H1 (cell line): ENCODE measurements around the gene RPRD1A. TPM values are rescaled to one million over a fixed set of nuclear protein-coding genes. Genes with fewer than 3 reads are reported as not detected.

Source experiments
- CTCF ChIA-PET: fragments of 300-600 bp; sonication (Branson Sonifier 250); formaldehyde crosslinking; loops from one replicate; lab custom pipeline; 2021; ENCODE audit not compliant: partially characterized antibody; lab: Charles Lee
- POLR2A ChIA-PET: fragments of 300-600 bp; sonication (Branson Sonifier 250); formaldehyde crosslinking; loops from one replicate; lab custom pipeline; 2021; ENCODE audit warnings: inconsistent platforms; ENCODE audit not compliant: partially characterized antibody; lab: Charles Lee
- DNase-seq, 2 experiments: peaks; one replicate each; pipeline versions ENCODE4 v3.0.0 to v3.0.0-alpha.2; 2010 to 2022; ENCODE audit warnings: low spot score in 2 of 2, low read depth in 1 of 2, mixed read lengths in 1 of 2
- FAIRE-seq: peaks from 2 replicates; lab custom pipeline; 2011; peaks lifted over from hg19 to GRCh38; lab: Jason Lieb, UNC
- H2AFZ ChIP-seq: 2 replicates; pipeline ENCODE4 v1.8.1; 2012; ENCODE audit warnings: low read length, inconsistent platforms
- H2AK5ac ChIP-seq: 2 replicates; pipeline ENCODE4 v1.6.1; 2013; ENCODE audit warnings: low read depth, low read length
- H2BK120ac ChIP-seq: replicated peaks from 2 replicates; pipeline ENCODE3; 2013; ENCODE audit warnings: low read depth, low read length, inconsistent platforms
- H2BK12ac ChIP-seq: 2 replicates; pipeline ENCODE4 v1.6.1; 2013; ENCODE audit warnings: low read depth, low read length
- H2BK15ac ChIP-seq: 2 replicates; pipeline ENCODE4 v1.6.1; 2013; ENCODE audit warnings: low read length
- H2BK20ac ChIP-seq: 2 replicates; pipeline ENCODE4 v1.6.1; 2013; ENCODE audit warnings: low read length
- H2BK5ac ChIP-seq: 2 replicates; pipeline ENCODE4 v1.6.1; 2013; ENCODE audit warnings: low read depth, low read length
- H3K14ac ChIP-seq: 2 replicates; pipeline ENCODE4 v1.6.1; 2013; ENCODE audit warnings: inconsistent platforms; ENCODE audit not compliant: insufficient read length
- H3K18ac ChIP-seq: 2 replicates; pipeline ENCODE4 v1.6.1; 2013; ENCODE audit warnings: low read length; ENCODE audit errors: extremely low read depth
- H3K23ac ChIP-seq: 2 replicates; pipeline ENCODE4 v1.6.1; 2013; ENCODE audit warnings: inconsistent platforms; ENCODE audit not compliant: insufficient read length
- H3K23me2 ChIP-seq: 2 replicates; pipeline ENCODE4 v1.6.1; 2013; ENCODE audit warnings: low read depth, low read length
- H3K27ac ChIP-seq: 2 replicates; pipeline ENCODE4 v1.6.1; 2011; ENCODE audit warnings: low read depth, low read length, inconsistent platforms
- H3K27me3 ChIP-seq, 4 experiments: replicated peaks in 1 of 4; 1 replicate in 1 of 4; 2 replicates in 3 of 4; pipeline versions ENCODE4 v1.6.1 to v1.8.1; 2011 to 2013; ENCODE audit warnings: low read length in 3 of 4, mild to moderate bottlenecking in 3 of 4, inconsistent platforms in 2 of 4, mixed read lengths in 2 of 4, moderate library complexity in 1 of 4; ENCODE audit not compliant: control insufficient read depth in 3 of 4, insufficient read depth in 3 of 4; ENCODE audit errors: extremely low read depth in 1 of 4
- H3K36me3 ChIP-seq, 4 experiments: 2 replicates each; pipeline versions ENCODE4 v1.6.1 to v1.8.1; 2011 to 2013; ENCODE audit warnings: mild to moderate bottlenecking in 4 of 4, low read length in 3 of 4, moderate library complexity in 2 of 4, control low read depth in 1 of 4, inconsistent platforms in 1 of 4; ENCODE audit not compliant: insufficient read depth in 4 of 4, control insufficient read depth in 2 of 4
- H3K4ac ChIP-seq: replicated peaks from 2 replicates; pipeline ENCODE3; 2013; ENCODE audit warnings: low read length, low read depth, mixed read lengths, inconsistent platforms; ENCODE audit not compliant: insufficient read length
- H3K4me1 ChIP-seq, 4 experiments: replicated peaks in 1 of 4; 1 replicate in 1 of 4; 2 replicates in 3 of 4; pipeline versions ENCODE4 v1.6.1 to v1.8.1; 2011 to 2013; ENCODE audit warnings: low read length in 3 of 4, inconsistent platforms in 2 of 4, mixed read lengths in 1 of 4; ENCODE audit not compliant: insufficient read depth in 4 of 4, control insufficient read depth in 3 of 4
- H3K4me2 ChIP-seq, 2 experiments: 2 replicates each; pipeline versions ENCODE4 v1.6.1 to v1.8.1; 2011 to 2013; ENCODE audit warnings: low read depth in 2 of 2, low read length in 2 of 2, control low read depth in 1 of 2, inconsistent platforms in 1 of 2, mild to moderate bottlenecking in 1 of 2; ENCODE audit not compliant: insufficient read depth in 1 of 2
- H3K4me3 ChIP-seq, 4 experiments: fragments of 200-600, 300-600 bp in 1 of 4; sonication (generic), shearing (Covaris generic), sonication (Bioruptor Twin) in 1 of 4; 2 replicates each; pipeline versions ENCODE4 v1.5.1 to v1.8.1; 2011 to 2016; ENCODE audit warnings: low read length in 4 of 4, low read depth in 3 of 4, control low read depth in 2 of 4, inconsistent platforms in 2 of 4, mild to moderate bottlenecking in 2 of 4, mixed read lengths in 1 of 4, moderate library complexity in 1 of 4; ENCODE audit not compliant: insufficient read depth in 2 of 4; ENCODE audit errors: extremely low read depth in 1 of 4
- H3K56ac ChIP-seq: replicated peaks from 2 replicates; pipeline ENCODE3; 2013; ENCODE audit warnings: low read depth, mild to moderate bottlenecking, mixed read lengths, low read length, inconsistent platforms; ENCODE audit not compliant: insufficient read length
- H3K79me1 ChIP-seq: 2 replicates; pipeline ENCODE4 v1.6.1; 2013; ENCODE audit warnings: low read depth, low read length, control low read depth
- H3K79me2 ChIP-seq, 2 experiments: 2 replicates each; pipeline versions ENCODE4 v1.6.1 to v1.8.1; 2012 to 2013; ENCODE audit warnings: low read length in 2 of 2, mild to moderate bottlenecking in 2 of 2, inconsistent platforms in 1 of 2; ENCODE audit not compliant: insufficient read depth in 2 of 2, control insufficient read depth in 1 of 2
- H3K9ac ChIP-seq, 4 experiments: replicated peaks in 1 of 4; 1 replicate in 1 of 4; 2 replicates in 3 of 4; pipeline versions ENCODE4 v1.6.1 to v1.8.1; 2011 to 2013; ENCODE audit warnings: low read depth in 3 of 4, low read length in 3 of 4, control low read depth in 2 of 4, mild to moderate bottlenecking in 2 of 4, moderate library complexity in 2 of 4, inconsistent platforms in 1 of 4; ENCODE audit errors: extremely low read depth in 1 of 4
- H3K9me3 ChIP-seq, 2 experiments: 2 replicates each; pipeline versions ENCODE4 v1.6.1 to v1.8.1; 2012 to 2013; ENCODE audit warnings: mild to moderate bottlenecking in 2 of 2, moderate library complexity in 2 of 2, control low read depth in 1 of 2, inconsistent platforms in 1 of 2, low read depth in 1 of 2, low read length in 1 of 2, mixed read lengths in 1 of 2; ENCODE audit not compliant: insufficient read depth in 2 of 2
- H4K20me1 ChIP-seq, 2 experiments: replicated peaks in 1 of 2; 2 replicates each; pipeline versions ENCODE3 to v1.8.1; 2011 to 2013; ENCODE audit warnings: inconsistent platforms in 2 of 2, low read length in 2 of 2, mild to moderate bottlenecking in 1 of 2; ENCODE audit not compliant: insufficient read depth in 2 of 2, control insufficient read depth in 1 of 2
- H4K5ac ChIP-seq: 2 replicates; pipeline ENCODE4 v1.6.1; 2013; ENCODE audit warnings: low read length, low read depth, mixed read lengths, inconsistent platforms; ENCODE audit not compliant: insufficient read length
- H4K8ac ChIP-seq: 2 replicates; pipeline ENCODE4 v1.8.0; 2013; ENCODE audit warnings: mild to moderate bottlenecking, moderate library complexity, low read length, inconsistent platforms; ENCODE audit not compliant: insufficient read depth; ENCODE audit errors: extremely low read depth
- H4K91ac ChIP-seq: replicated peaks from 2 replicates; pipeline ENCODE3; 2013; ENCODE audit warnings: low read length, mixed read lengths, inconsistent platforms; ENCODE audit not compliant: insufficient read length
- BCL11A ChIP-seq, 2 experiments: IDR thresholded peaks; one replicate each; pipeline ENCODE4 v1.6.1; 2011; ENCODE audit warnings: low read depth in 2 of 2, low read length in 2 of 2, mild to moderate bottlenecking in 2 of 2
- CBX5 ChIP-seq: fragments of 300-800, 300-1000 bp; sonication (generic); IDR thresholded peaks from 2 replicates; pipeline ENCODE4 v1.7.1; 2016; ENCODE audit warnings: antibody characterized with exemption, low read length, low read depth
- CEBPB ChIP-seq: IDR thresholded peaks from 2 replicates; pipeline ENCODE4 v1.6.1; 2012; ENCODE audit warnings: low read depth, low read length
- CHD2 ChIP-seq: IDR thresholded peaks from 2 replicates; pipeline ENCODE4 v1.6.1; 2012; ENCODE audit warnings: low read length, improper control_type of control experiment
- CREB1 ChIP-seq: IDR thresholded peaks from 2 replicates; pipeline ENCODE4 v1.6.1; 2012; ENCODE audit warnings: inconsistent platforms
- CTBP2 ChIP-seq: IDR thresholded peaks from 2 replicates; pipeline ENCODE4 v1.7.0; 2011; ENCODE audit warnings: borderline replicate concordance, mild to moderate bottlenecking, moderate library complexity, mixed read lengths, low read length; ENCODE audit not compliant: insufficient read depth, insufficient read length
- E2F6 ChIP-seq: IDR thresholded peaks from 2 replicates; pipeline ENCODE4 v1.6.1; 2012; ENCODE audit warnings: inconsistent platforms
- HDAC6 ChIP-seq: IDR thresholded peaks from one replicate; pipeline ENCODE4 v1.7.1; 2012; ENCODE audit warnings: low read depth, mild to moderate bottlenecking, inconsistent platforms, low read length, moderate library complexity
- KDM5A ChIP-seq: fragments of 200-600 bp; IDR thresholded peaks from 2 replicates; pipeline ENCODE4 v1.7.1; 2012; ENCODE audit warnings: mild to moderate bottlenecking, low read length, inconsistent platforms, mixed read lengths
- PHF8 ChIP-seq: fragments of 200-600 bp; sonication (generic); conservative IDR thresholded peaks from 2 replicates; pipeline ENCODE4 v1.7.1; 2012; ENCODE audit warnings: low read depth, mild to moderate bottlenecking, inconsistent platforms, low read length, moderate library complexity
- POLR2A ChIP-seq, 2 experiments: IDR thresholded peaks; 1 replicate in 1 of 2; 2 replicates in 1 of 2; pipeline ENCODE4 v1.6.1; 2011; ENCODE audit warnings: low read depth in 2 of 2, low read length in 2 of 2, mild to moderate bottlenecking in 2 of 2; ENCODE audit errors: control extremely low read depth in 1 of 2
- RXRA ChIP-seq: IDR thresholded peaks from 2 replicates; pipeline ENCODE4 v1.6.1; 2011; ENCODE audit warnings: low read depth, mild to moderate bottlenecking, low read length, moderate library complexity; ENCODE audit not compliant: insufficient read depth
- SIN3A ChIP-seq, 2 experiments: IDR thresholded peaks in 1 of 2; conservative IDR thresholded peaks in 1 of 2; 2 replicates each; pipeline ENCODE4 v1.6.1; 2011 to 2012; ENCODE audit warnings: low read length in 2 of 2, improper control_type of control experiment in 1 of 2, low read depth in 1 of 2, mild to moderate bottlenecking in 1 of 2
- ZNF274 ChIP-seq: IDR thresholded peaks from 2 replicates; pipeline ENCODE4 v1.7.0; 2012; ENCODE audit warnings: low read length, borderline replicate concordance; ENCODE audit errors: extremely low read depth
- polyA plus RNA-seq, 7 experiments: library from polyadenylated mRNA; depleted of rRNA in 3 of 7; stranded (reverse) in 5 of 7; unstranded in 2 of 7; fragments of >200 nt in 5 of 7; fragments of 200-250 nt in 2 of 7; gene quantifications; 1 replicate in 5 of 7; 2 replicates in 1 of 7; 4 replicates in 1 of 7; pipeline versions ENCODE4 v1.2.1 to v1.2.3, GENCODE V29; 2011 to 2013; ENCODE audit warnings: missing spikeins in 2 of 7, mixed read lengths in 2 of 7
- total RNA-seq: library from RNA; stranded (reverse); fragmentation: NEBNext Ultra II Directional; extraction: Animal tissue kit (Norgen Biotek cat#: 25700); gene quantifications from 2 replicates; pipeline ENCODE4 v1.2.1, GENCODE V29; 2021
- TF ChIP-seq, protein P1 (sequence below): IDR thresholded peaks from 2 replicates; pipeline ENCODE4 v1.6.1; 2012; ENCODE audit warnings: inconsistent platforms

The RPRD1A gene
- total and polyA plus RNA-seq, 2 of the 8 experiments (the other 6 are each of a cell fraction or from before 2014, with no cell fraction given): 40.5 to 106 TPM

GRCh38 chr18:35942133-35942532, 125.2 kb downstream of the RPRD1A start:
- DNase-seq (no peak), FAIRE-seq (no peak)
- no peak overlapping the region for H2BK5ac ChIP-seq
- peaks cover 0 to 12% of the 10 kb centered on the region in 2 experiments; a peak in 2 of 4 replicates for H3K79me2 ChIP-seq
- no peak overlapping the region for H3K4ac ChIP-seq
- H3K9ac ChIP-seq: no peak overlapping the region
- no peak overlapping the region for H3K14ac ChIP-seq
- H4K20me1 ChIP-seq: peaks cover 0 to 2% of the 10 kb centered on the region in 2 experiments
- H3K36me3 ChIP-seq: peaks cover 0 to 34% (median 10%) of the 10 kb centered on the region in 4 experiments; a peak in 5 of 8 replicates
- H4K5ac ChIP-seq: no peak overlapping the region
- no peaks in the 10 kb centered on the region for H3K27me3 ChIP-seq
- no peak overlapping the region for H2AK5ac ChIP-seq
- H2BK120ac ChIP-seq: no peak overlapping the region
- POLR2A ChIA-PET: interaction anchor here (0.6 to 1.0 kb wide), 3 partner anchors 8 to 65 kb away, joined by 3 to 4 read pairs (median 3); no protein-coding TSS in a partner anchor
- no peak overlapping the region for H2AFZ ChIP-seq
- CTCF ChIA-PET: interaction anchor here (0.6 to 6.7 kb wide), 11 partner anchors 8 to 255 kb away, joined by 3 to 78 read pairs (median 4); no protein-coding TSS in a partner anchor
- H3K27ac ChIP-seq: no peak overlapping the region
- no peak overlapping the region for H4K91ac ChIP-seq
- no peak overlapping the region for H4K8ac ChIP-seq
- no peak overlapping the region for H3K23ac ChIP-seq
- H3K9me3 ChIP-seq: no peaks in the 10 kb centered on the region
- H3K56ac ChIP-seq: no peak overlapping the region
- peaks cover 8% of the 10 kb centered on the region; the same call in 1 of the 2 replicates for H3K79me1 ChIP-seq
- no peak overlapping the region for H3K4me3 ChIP-seq
- H2BK15ac ChIP-seq: no peak overlapping the region
- H3K23me2 ChIP-seq: no peaks in the 10 kb centered on the region
- no peak overlapping the region for H3K18ac ChIP-seq
- H3K4me2 ChIP-seq: no peak overlapping the region
- H2BK12ac ChIP-seq: no peak overlapping the region
- H2BK20ac ChIP-seq: no peak overlapping the region
- H3K4me1 ChIP-seq: peaks cover 0 to 9% (median 4%) of the 10 kb centered on the region in 4 experiments; a peak in 4 of 7 replicates
- TF ChIP-seq BCL11A (IDR thresholded peaks at IDR 0.05; ENCODE audit: low read depth in 2 of 2, low read length in 2 of 2): no peak
- no peak for TF ChIP-seq CBX5
- TF ChIP-seq SIN3A (conservative IDR thresholded peaks at IDR 0.05 in 1 of 2, IDR thresholded peaks at IDR 0.05 in 1 of 2; ENCODE audit: low read depth in 1 of 2, low read length in 2 of 2): no peak
- TF ChIP-seq RXRA: no peak
- TF ChIP-seq PHF8: no peak
- TF ChIP-seq HDAC6: no peak
- TF ChIP-seq CEBPB: no peak
- no peak for TF ChIP-seq CTBP2
- TF ChIP-seq ZNF274: no peak
- no peak for TF ChIP-seq CREB1
- no peak for TF ChIP-seq KDM5A
- TF ChIP-seq CHD2: no peak
- no peak for TF ChIP-seq POLR2A (IDR thresholded peaks at IDR 0.05; ENCODE audit: control extremely low read depth in 1 of 2, low read depth in 2 of 2, low read length in 2 of 2)
- no peak for TF ChIP-seq E2F6
- TF ChIP-seq, protein P1, sequence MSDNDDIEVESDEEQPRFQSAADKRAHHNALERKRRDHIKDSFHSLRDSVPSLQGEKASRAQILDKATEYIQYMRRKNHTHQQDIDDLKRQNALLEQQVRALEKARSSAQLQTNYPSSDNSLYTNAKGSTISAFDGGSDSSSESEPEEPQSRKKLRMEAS: no peak
